ENCODE measurements around the gene PCK2.

Gene PCK2

DNA sequence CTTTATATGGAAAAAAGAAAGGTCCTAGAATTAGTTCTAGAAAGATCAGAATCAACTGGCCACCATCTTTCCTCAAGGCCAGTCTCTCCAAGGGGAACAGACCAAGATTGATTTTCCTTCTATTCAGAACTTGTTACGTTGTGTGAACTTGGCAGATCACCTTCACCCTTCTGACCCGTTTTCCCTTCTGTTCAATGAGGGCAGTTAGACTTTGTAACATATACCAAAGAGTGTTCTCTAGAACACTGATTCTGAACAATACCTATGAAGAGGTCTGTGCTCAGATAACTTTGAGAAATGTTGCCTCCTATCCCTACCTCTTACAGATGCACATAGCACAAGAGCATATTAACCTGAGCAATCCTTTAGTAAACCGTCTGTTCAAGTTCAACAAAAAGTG, 10.6 kb upstream of the PCK2 start:
- H3K4me3 ChIP-seq (replicated peaks; ENCODE audit: low read depth, low read length) = no peak overlapping the region
- no peak for DNase-seq (ENCODE audit: low read depth)
- TF ChIP-seq, protein P1, sequence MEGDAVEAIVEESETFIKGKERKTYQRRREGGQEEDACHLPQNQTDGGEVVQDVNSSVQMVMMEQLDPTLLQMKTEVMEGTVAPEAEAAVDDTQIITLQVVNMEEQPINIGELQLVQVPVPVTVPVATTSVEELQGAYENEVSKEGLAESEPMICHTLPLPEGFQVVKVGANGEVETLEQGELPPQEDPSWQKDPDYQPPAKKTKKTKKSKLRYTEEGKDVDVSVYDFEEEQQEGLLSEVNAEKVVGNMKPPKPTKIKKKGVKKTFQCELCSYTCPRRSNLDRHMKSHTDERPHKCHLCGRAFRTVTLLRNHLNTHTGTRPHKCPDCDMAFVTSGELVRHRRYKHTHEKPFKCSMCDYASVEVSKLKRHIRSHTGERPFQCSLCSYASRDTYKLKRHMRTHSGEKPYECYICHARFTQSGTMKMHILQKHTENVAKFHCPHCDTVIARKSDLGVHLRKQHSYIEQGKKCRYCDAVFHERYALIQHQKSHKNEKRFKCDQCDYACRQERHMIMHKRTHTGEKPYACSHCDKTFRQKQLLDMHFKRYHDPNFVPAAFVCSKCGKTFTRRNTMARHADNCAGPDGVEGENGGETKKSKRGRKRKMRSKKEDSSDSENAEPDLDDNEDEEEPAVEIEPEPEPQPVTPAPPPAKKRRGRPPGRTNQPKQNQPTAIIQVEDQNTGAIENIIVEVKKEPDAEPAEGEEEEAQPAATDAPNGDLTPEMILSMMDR (IDR thresholded peaks at IDR 0.05; ENCODE audit: low read length, missing control alignments) = no peak

DNA sequence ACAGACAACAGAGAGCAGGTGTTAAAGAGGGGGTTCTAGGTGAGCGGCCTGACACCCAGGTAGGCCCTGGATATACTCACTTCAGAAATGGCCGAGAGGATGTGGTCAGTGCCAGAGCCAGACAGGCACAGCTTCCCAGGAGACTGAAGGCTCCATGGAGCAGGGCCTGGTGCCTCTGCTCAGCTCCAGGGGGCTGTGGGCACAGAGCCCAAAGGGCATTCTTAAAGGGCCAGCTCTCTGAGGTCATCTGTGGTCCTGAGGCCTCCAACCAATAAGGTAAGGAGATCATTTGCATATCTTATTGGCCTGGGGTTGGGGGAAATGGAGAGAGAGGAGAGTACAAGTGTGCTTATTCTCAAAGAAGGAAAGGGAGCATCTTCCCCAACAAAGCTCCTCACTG, 9.7 kb upstream of the PCK2 start:
- no peak for DNase-seq (ENCODE audit: low read depth)
- TF ChIP-seq, protein P1 (IDR thresholded peaks at IDR 0.05; ENCODE audit: low read length, missing control alignments) = no peak
- H3K4me3 ChIP-seq (replicated peaks; ENCODE audit: low read depth, low read length) = no peak overlapping the region

DNA sequence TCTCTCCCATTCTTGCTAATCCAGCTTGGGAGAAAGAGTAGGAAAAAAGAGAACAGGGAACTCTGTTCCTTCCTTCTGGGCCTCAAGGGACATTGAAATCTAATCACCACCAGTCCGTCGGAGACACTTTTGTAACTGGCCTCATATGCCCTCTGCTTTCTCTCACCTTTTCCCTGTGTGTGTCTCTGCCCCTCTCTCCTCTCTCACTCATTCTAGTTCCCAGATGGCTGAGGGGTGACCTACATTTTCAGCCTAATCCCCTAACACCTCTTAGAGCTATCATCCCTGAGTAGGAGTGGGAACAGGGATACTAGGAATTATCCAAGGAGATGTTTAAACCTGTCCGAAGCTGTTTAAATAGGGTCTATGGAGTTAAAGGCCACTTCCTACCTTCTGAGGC, 8.9 kb upstream of the PCK2 start:
- no peak overlapping the region for H3K4me3 ChIP-seq (replicated peaks; ENCODE audit: low read depth, low read length)
- TF ChIP-seq, protein P1 (IDR thresholded peaks at IDR 0.05; ENCODE audit: low read length, missing control alignments) = no peak
- no peak for DNase-seq (ENCODE audit: low read depth)

DNA sequence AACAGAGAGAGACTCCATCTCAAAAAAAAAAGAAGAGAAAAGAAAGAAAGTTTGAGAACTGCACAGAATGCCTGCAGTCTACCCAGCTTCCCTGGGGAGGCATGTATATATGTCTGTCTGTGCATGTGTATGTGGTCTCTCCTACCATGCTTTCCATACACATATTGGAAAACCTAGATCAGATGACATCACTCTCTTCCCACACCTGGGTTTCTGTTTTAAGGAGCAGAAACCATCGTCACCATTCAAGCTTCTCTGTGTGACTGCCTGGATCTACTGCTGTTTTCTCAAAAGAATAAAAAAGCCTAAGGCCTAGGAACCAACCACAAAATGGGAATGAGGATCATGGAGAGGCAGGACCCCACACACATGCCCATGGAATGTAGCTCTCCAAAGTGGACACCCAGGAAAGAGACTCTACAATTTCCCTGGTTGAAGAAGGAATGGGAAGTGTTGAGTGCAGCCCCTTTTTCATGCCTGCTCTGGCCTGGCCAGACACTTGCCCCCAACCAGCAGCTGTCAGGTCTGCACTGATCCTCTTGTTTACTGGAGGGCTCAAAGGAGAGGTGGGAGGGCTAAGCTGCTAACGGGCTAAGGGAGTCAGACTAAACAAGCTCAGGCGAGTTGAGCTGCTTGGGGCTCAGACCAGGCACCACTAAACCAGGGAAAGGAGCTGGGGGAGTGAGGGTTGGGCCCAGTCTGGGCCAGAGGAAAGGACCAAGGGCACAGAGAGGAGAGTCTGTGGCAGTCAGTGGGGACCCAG, 7.7 kb upstream of the PCK2 start:
- DNase-seq (ENCODE audit: low read depth) = no peak
- TF ChIP-seq, protein P1 (IDR thresholded peaks at IDR 0.05; ENCODE audit: low read length, missing control alignments) = no peak

DNA sequence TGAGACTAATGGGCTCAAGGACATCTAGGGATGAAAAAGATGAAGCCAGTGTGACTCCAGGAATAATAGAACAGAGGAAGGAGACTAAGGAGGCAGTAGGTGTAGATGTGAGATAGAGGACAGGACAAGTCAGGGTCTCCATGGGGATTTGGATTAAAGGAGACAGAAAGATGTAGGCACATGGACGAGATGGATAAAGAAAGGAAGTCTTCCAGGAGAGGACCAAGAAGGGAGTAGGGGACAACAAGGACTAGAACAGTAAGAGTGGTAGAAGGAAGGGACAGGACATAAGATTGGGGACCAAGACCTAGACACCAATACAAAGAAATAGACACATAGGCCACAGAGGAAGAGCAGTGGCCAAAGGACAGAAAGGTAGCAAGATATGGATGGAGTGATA, 7.1 kb upstream of the PCK2 start:
- no peak for DNase-seq (ENCODE audit: low read depth)
- TF ChIP-seq, protein P1 (IDR thresholded peaks at IDR 0.05; ENCODE audit: low read length, missing control alignments) = no peak
- H3K4me3 ChIP-seq (replicated peaks; ENCODE audit: low read depth, low read length) = no peak overlapping the region

More for the DNA sequence above, 7.7 kb upstream of the PCK2 start:
- no peak overlapping the region for H3K4me3 ChIP-seq (replicated peaks; ENCODE audit: low read depth, low read length)

DNA sequence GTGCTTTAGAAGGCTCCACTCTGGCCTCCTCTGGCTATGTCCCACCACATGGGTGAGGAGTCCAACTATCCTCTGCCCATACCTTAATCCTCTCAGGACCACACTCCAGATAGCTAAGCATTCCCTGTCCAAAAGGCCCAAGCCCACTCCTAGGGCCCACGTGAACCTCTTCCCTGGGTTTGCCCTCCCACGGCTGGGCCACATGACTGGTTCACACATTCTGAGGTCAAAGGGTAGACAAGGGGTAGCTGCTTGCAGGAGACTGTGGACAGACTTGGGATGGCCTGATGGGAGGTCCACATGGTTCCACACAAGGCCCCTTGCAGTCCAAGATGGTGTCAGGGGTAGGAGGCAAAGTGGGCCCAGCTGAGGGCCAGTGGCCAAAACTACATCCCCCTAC, 6.0 kb upstream of the PCK2 start:
- H3K4me3 ChIP-seq (replicated peaks; ENCODE audit: low read depth, low read length) = no peak overlapping the region
- DNase-seq (ENCODE audit: low read depth) = no peak
- TF ChIP-seq, protein P1 (IDR thresholded peaks at IDR 0.05; ENCODE audit: low read length, missing control alignments) = no peak

DNA sequence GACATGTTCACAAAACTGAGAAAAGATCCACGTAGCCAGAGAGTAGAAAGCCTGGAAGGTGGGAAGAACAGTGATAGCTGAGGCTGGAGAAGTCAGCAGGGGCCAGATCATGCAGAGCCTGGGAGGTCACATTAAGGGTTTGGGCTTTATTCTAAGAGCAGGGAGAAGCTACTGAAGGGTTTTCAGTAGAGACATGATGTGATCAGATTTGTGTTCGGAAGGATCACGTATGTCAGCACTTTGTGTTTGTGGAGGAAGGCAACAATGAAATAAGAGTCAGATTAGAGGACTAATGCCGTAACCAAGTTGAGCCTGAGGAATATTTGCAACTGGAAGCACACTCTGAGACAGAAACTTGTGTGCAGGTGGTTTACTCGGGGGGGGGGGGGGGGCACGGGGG, 4.2 kb upstream of the PCK2 start:
- no peak overlapping the region for H3K4me3 ChIP-seq (replicated peaks; ENCODE audit: low read depth, low read length)
- TF ChIP-seq, protein P1 (IDR thresholded peaks at IDR 0.05; ENCODE audit: low read length, missing control alignments) = no peak
- DNase-seq (ENCODE audit: low read depth) = no peak
